ENCODE data around the gene SLC6A12. TPM values are rescaled to one million over a fixed set of nuclear protein-coding genes. Genes with fewer than 3 reads are reported as not detected.

Gene SLC6A12
- total RNA-seq, 2 donors from 2014 or later = 0.33 to 6.7 TPM

GRCh38 chr12:177980-178828 is 35.8 kb downstream of the SLC6A12 start:
- ATAC-seq = no peak
- Histone ChIP-seq H3K9me3 (no peaks in the 10 kb centered on the region), H3K36me3 (replicated peaks in 1 of 2; ENCODE audit: insufficient read depth in 1 of 2, low read depth in 2 of 2) (no peaks in the 10 kb centered on the region), H3K27ac (no peak overlapping the region), H3K4me1 (no peaks in the 10 kb centered on the region), H3K4me3 (no peak overlapping the region), H3K27me3 (no peaks in the 10 kb centered on the region)
- no peak for TF ChIP-seq POLR2A (IDR thresholded peaks at IDR 0.05)
- TF ChIP-seq, protein P1, sequence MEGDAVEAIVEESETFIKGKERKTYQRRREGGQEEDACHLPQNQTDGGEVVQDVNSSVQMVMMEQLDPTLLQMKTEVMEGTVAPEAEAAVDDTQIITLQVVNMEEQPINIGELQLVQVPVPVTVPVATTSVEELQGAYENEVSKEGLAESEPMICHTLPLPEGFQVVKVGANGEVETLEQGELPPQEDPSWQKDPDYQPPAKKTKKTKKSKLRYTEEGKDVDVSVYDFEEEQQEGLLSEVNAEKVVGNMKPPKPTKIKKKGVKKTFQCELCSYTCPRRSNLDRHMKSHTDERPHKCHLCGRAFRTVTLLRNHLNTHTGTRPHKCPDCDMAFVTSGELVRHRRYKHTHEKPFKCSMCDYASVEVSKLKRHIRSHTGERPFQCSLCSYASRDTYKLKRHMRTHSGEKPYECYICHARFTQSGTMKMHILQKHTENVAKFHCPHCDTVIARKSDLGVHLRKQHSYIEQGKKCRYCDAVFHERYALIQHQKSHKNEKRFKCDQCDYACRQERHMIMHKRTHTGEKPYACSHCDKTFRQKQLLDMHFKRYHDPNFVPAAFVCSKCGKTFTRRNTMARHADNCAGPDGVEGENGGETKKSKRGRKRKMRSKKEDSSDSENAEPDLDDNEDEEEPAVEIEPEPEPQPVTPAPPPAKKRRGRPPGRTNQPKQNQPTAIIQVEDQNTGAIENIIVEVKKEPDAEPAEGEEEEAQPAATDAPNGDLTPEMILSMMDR (IDR thresholded peaks at IDR 0.05) = no peak
- DNase-seq = no peak
- WGBS, 2 donors = 79% methylated on average over 20 of the region's 20 CpGs
- intact Hi-C loops (cut with DNase I) = no loop called here

DNA sequence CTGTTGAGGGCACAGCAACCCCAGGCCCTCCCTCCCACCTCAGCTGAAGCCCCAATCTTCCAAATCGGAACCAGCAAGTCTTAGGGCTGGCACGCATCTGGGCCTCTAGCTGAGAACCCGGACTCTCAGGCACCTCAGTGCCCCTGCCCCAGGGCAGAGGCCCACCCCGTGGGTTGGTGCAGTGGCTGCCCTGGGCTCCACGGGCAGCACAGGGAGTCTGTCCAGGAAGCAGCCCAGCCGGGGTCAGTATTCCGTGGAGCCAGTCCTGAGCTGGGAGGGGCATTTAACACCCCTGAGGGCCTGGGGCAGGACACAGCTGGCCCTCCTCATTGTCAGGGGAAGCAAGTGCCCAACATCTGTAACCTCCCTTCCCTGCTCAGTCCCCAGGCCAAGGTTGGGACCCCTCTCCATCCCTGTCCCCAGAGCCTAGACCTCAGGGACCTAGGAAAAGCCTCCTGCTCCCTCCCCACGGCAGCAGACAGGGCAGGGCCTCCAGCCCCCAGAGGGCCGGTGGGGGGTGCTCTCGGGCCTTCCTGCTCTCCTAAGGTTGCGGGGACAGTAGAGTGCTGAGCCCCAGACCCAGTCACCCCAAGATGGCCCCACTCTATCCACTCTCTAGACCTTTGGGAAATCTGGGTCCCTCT is 36.5 kb downstream of the SLC6A12 start:
- Histone ChIP-seq H3K36me3 (replicated peaks in 1 of 2; ENCODE audit: insufficient read depth in 1 of 2, low read depth in 2 of 2) (no peaks in the 10 kb centered on the region), H3K9me3 (no peaks in the 10 kb centered on the region), H3K27me3 (no peaks in the 10 kb centered on the region), H3K4me3 (no peak overlapping the region), H3K27ac (no peak overlapping the region), H3K4me1 (no peaks in the 10 kb centered on the region)
- 73 to 80% methylated on average over 1 to 11 of the region's 11 CpGs for WGBS, 2 donors
- no peak for ATAC-seq
- no peak for DNase-seq
- intact Hi-C loops (cut with DNase I) = no loop called here
- TF ChIP-seq, protein P1 (IDR thresholded peaks at IDR 0.05) = no peak
- no peak for TF ChIP-seq POLR2A (IDR thresholded peaks at IDR 0.05)

DNA sequence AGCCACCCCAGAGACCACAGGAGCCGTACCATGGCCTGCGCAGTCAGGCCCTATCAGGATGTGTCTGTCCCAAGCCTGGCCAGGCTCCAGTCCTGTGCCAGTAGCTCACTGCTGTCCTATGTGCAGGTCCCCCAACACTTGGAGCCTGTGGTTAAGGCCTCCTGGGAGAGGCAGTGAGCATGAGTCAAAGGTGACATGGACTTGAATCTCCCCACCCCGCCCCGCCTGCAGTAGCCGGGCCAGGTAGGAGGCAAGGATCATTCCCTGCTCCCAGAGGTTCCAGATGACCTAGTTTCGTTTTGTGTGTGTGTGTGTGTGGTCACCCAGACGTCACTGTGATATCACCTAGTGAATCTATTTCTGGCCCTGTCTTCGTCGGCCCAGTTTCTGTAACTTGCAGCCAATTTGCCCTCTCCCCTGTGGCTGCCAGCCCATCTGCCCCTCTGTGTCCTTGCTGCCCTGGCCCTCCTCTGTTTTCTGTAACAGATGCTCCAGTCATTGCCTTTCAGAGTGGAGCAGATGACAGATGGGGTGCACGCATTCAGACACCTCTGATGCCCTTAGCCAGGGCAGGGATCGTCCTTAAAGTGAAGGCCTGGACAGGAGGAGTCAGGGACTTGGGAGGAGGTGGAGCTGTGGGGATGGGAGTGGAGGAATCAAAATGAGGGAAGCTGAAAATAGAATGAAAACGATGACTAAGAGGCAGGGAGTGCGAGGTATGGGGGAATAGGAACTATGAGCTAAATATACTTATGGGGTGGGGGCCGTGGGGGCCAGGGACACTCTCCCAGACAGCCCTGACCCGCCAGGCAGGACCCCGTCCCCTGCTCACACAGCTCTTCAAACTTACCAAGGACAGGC is 37.4 kb downstream of the SLC6A12 start:
- 55 to 70% methylated on average over 13 to 16 of the region's 16 CpGs for WGBS, 2 donors

DNA sequence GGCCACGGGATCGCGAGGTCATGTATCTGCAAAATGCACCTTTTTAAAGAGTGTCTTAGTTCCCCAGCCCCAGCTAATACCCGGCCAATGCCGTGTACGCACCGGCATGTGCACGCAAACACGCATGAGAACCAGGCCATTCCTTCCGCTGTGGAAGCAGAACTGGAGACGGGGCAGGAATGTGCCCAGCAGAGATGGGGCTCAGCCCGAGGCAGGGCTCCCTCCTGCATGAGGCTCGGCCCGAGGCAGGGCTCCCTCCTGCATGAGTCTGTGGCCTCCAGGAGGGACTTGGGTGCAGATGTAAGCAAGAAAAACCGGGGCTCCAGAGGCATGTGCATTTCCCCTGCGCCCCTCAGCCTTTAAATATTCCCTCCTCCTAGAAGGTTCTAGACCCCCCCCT is 38.2 kb downstream of the SLC6A12 start:
- Histone ChIP-seq H3K36me3 (replicated peaks in 1 of 2; ENCODE audit: insufficient read depth in 1 of 2, low read depth in 2 of 2) (no peaks in the 10 kb centered on the region), H3K4me1 (no peaks in the 10 kb centered on the region), H3K9me3 (no peaks in the 10 kb centered on the region), H3K27ac (no peak overlapping the region), H3K27me3 (no peaks in the 10 kb centered on the region), H3K4me3 (no peak overlapping the region)
- 80 to 81% methylated on average over 15 to 16 of the region's 16 CpGs for WGBS, 2 donors
- DNase-seq (no peak), ATAC-seq (no peak)
- intact Hi-C loops (cut with DNase I) = no loop called here
- TF ChIP-seq POLR2A (IDR thresholded peaks at IDR 0.05) = no peak
- TF ChIP-seq, protein P1 (IDR thresholded peaks at IDR 0.05) = no peak

More for the DNA sequence above, 37.4 kb downstream of the SLC6A12 start:
- H3K27me3 ChIP-seq = no peaks in the 10 kb centered on the region
- no peak overlapping the region for H3K27ac ChIP-seq
- peak; percentile 16 for ATAC-seq
- TF ChIP-seq, protein P1 (IDR thresholded peaks at IDR 0.05) = no peak
- no peak for TF ChIP-seq POLR2A (IDR thresholded peaks at IDR 0.05)
- no peaks in the 10 kb centered on the region for H3K4me1 ChIP-seq
- intact Hi-C loops (cut with DNase I) = no loop called here
- peak in 1 of 4 donors; percentile 29 for DNase-seq
- H3K9me3 ChIP-seq = no peaks in the 10 kb centered on the region
- no peaks in the 10 kb centered on the region for H3K36me3 ChIP-seq (replicated peaks in 1 of 2; ENCODE audit: insufficient read depth in 1 of 2, low read depth in 2 of 2)
- no peak overlapping the region for H3K4me3 ChIP-seq

Data from body of pancreas (tissue), 4 donors.